Endothelial cell of umbilical vein (primary cell): ENCODE results near the gene CES5A. TPM values are rescaled to one million over a fixed set of nuclear protein-coding genes. Genes with fewer than 3 reads are reported as not detected.
"Not testable (repeated sequence)": the region's sequence is repeated elsewhere in the genome, so short reads cannot be mapped to it uniquely, and the experiment has no call there.

Source experiments
- BruUV-seq: library from RNA; stranded (reverse); fragments of 400-500 nt; replicated peaks from 2 replicates; lab custom pipeline; 2021; lab: Mats Ljungman, UMichigan
- CTCF ChIA-PET: fragments of 300-600, 350-600 bp; sonication (Branson Sonifier 250); formaldehyde crosslinking; loops from one replicate; lab custom pipeline; 2021; ENCODE audit warnings: antibody characterized with exemption, inconsistent platforms; lab: Charles Lee
- POLR2A ChIA-PET: fragments of 300-600, 350-600 bp; sonication (Branson Sonifier 250); formaldehyde crosslinking; loops from one replicate; lab custom pipeline; 2021; ENCODE audit warnings: antibody characterized with exemption, inconsistent platforms; lab: Charles Lee
- DNase-seq: peaks from one replicate; pipeline ENCODE4 v3.0.0-alpha.2; 2011; ENCODE audit warnings: low read depth, low spot score
- FAIRE-seq: peaks from 2 replicates; lab custom pipeline; 2011; peaks lifted over from hg19 to GRCh38; lab: Jason Lieb, UNC
- H2AFZ ChIP-seq: 2 replicates; pipeline ENCODE4 v1.6.0; 2012; ENCODE audit warnings: low read depth, low read length, control low read depth, inconsistent platforms
- H3K27ac ChIP-seq: 2 replicates; pipeline ENCODE4 v1.5.1; 2011; ENCODE audit warnings: low read depth, mild to moderate bottlenecking, control low read depth, low read length, moderate library complexity; ENCODE audit not compliant: insufficient read depth
- H3K27me3 ChIP-seq, 2 experiments: 2 replicates each; pipeline versions ENCODE4 v1.6.0 to v1.6.1; 2011; ENCODE audit warnings: low read length in 2 of 2, mixed read lengths in 1 of 2; ENCODE audit not compliant: control insufficient read depth in 2 of 2, insufficient read depth in 2 of 2
- H3K36me3 ChIP-seq, 2 experiments: 2 replicates in 1 of 2; 3 replicates in 1 of 2; pipeline ENCODE4 v1.5.1; 2011; ENCODE audit warnings: low read length in 2 of 2, mild to moderate bottlenecking in 1 of 2, moderate library complexity in 1 of 2; ENCODE audit not compliant: control insufficient read depth in 2 of 2, insufficient read depth in 2 of 2; ENCODE audit errors: extremely low read depth in 1 of 2
- H3K4me1 ChIP-seq: 3 replicates; pipeline ENCODE4 v1.5.1; 2011; ENCODE audit warnings: mild to moderate bottlenecking, low read length; ENCODE audit not compliant: control insufficient read depth, insufficient read depth; ENCODE audit errors: extremely low read depth
- H3K4me2 ChIP-seq: 2 replicates; pipeline ENCODE4 v1.6.1; 2011; ENCODE audit warnings: low read length, control low read depth, mixed read lengths; ENCODE audit not compliant: insufficient read depth
- H3K4me3 ChIP-seq, 3 experiments: fragments of 200-600 bp in 1 of 3; sonication (generic), shearing (Covaris generic) in 1 of 3; replicated peaks in 1 of 3; 2 replicates each; pipeline ENCODE4 v1.5.1; 2011 to 2016; ENCODE audit warnings: control low read depth in 3 of 3, low read length in 3 of 3, mild to moderate bottlenecking in 2 of 3, inconsistent platforms in 1 of 3, low read depth in 1 of 3, moderate library complexity in 1 of 3; ENCODE audit not compliant: insufficient read depth in 1 of 3
- H3K79me2 ChIP-seq: 2 replicates; pipeline ENCODE4 v1.6.0; 2012; ENCODE audit warnings: low read length, inconsistent platforms; ENCODE audit not compliant: control insufficient read depth, insufficient read depth
- H3K9ac ChIP-seq: replicated peaks from 2 replicates; pipeline ENCODE3; 2011; ENCODE audit warnings: low read length, control low read depth; ENCODE audit not compliant: insufficient read depth; ENCODE audit errors: extremely low read depth
- H3K9me1 ChIP-seq: replicated peaks from 3 replicates; pipeline ENCODE4 v1.6.0; 2011; ENCODE audit warnings: mild to moderate bottlenecking, low read length; ENCODE audit not compliant: control insufficient read depth, insufficient read depth; ENCODE audit errors: extremely low read depth
- H3K9me3 ChIP-seq: replicated peaks from 2 replicates; pipeline ENCODE4 v1.5.1; 2012; ENCODE audit warnings: low read length, inconsistent platforms; ENCODE audit not compliant: control insufficient read depth, insufficient read depth
- H4K20me1 ChIP-seq: replicated peaks from 2 replicates; pipeline ENCODE3; 2011; ENCODE audit warnings: mild to moderate bottlenecking, low read length; ENCODE audit not compliant: control insufficient read depth, insufficient read depth; ENCODE audit errors: extremely low read depth
- CTCF ChIP-seq, 2 donors: IDR thresholded peaks; 1 replicate in 1 of 2; 2 replicates in 1 of 2; pipeline ENCODE4 v1.5.1; 2011; ENCODE audit warnings: low read length in 2 of 2, mild to moderate bottlenecking in 2 of 2, moderate library complexity in 2 of 2, control low read depth in 1 of 2, inconsistent platforms in 1 of 2, low read depth in 1 of 2; ENCODE audit not compliant: insufficient read depth in 1 of 2; ENCODE audit errors: extremely low read depth in 1 of 2
- EZH2 ChIP-seq: IDR thresholded peaks from 2 replicates; pipeline ENCODE4 v1.6.1; 2012; ENCODE audit warnings: borderline replicate concordance, low read depth, mild to moderate bottlenecking, moderate library complexity, low read length, inconsistent platforms; ENCODE audit not compliant: severe bottlenecking
- JUN ChIP-seq: IDR thresholded peaks from 2 replicates; pipeline ENCODE4 v1.6.1; 2011; ENCODE audit warnings: borderline replicate concordance, low read depth; ENCODE audit not compliant: insufficient read length, insufficient read depth
- MAX ChIP-seq: IDR thresholded peaks from 2 replicates; pipeline ENCODE4 v1.6.1; 2011; ENCODE audit not compliant: insufficient read depth, insufficient read length
- POLR2A ChIP-seq: IDR thresholded peaks from 2 replicates; pipeline ENCODE4 v1.6.1; 2012; ENCODE audit warnings: low read depth, mild to moderate bottlenecking, control low read depth, low read length
- dilution Hi-C: fragments of 300-500 bp; cut with MboI; formaldehyde crosslinking; loops from one replicate; pipeline ENCODE4 v1.15.0; 2019; ENCODE audit warnings: low sequenced_read_pairs; ENCODE audit not compliant: extremely low pct_ligation_motif_present
- intact Hi-C: fragments of 100-400 bp; cut with micrococcal nuclease; formaldehyde crosslinking; loops from one replicate; pipeline ENCODE4 v1.10.0; 2022
- polyA plus RNA-seq, 4 experiments: library from polyadenylated mRNA; depleted of rRNA in 3 of 4; stranded (reverse) in 3 of 4; unstranded in 1 of 4; fragments of >200 nt; gene quantifications; 2 replicates each; pipeline versions ENCODE4 v1.2.1 to v1.2.3, GENCODE V29; 2011 to 2012; ENCODE audit warnings: missing spikeins in 1 of 4
- total RNA-seq: library from RNA; stranded (reverse); gene quantifications from 2 replicates; pipeline ENCODE4 v1.2.3, GENCODE V29; 2021

The CES5A gene
- total and polyA plus RNA-seq, 2 donors (not counting 3 experiments of a cell fraction or from before 2014, with no cell fraction given), result not detected

GRCh38 chr16:55820615-55821014 lies 54.6 kb downstream of the CES5A start:
- H3K27ac ChIP-seq, result no peak overlapping the region
- DNase-seq, result no peak
- CTCF ChIA-PET, result no interaction called here
- H3K79me2 ChIP-seq, result no peaks in the 10 kb centered on the region
- intact Hi-C loops, result no loop called here
- H3K9ac ChIP-seq, result no peak overlapping the region
- H4K20me1 ChIP-seq, result no peaks in the 10 kb centered on the region
- H3K9me3 ChIP-seq, result no peaks in the 10 kb centered on the region
- H3K27me3 ChIP-seq, result no peaks in the 10 kb centered on the region
- no peaks in the 10 kb centered on the region for H3K36me3 ChIP-seq
- no peaks in the 10 kb centered on the region for H3K9me1 ChIP-seq
- H2AFZ ChIP-seq, result no peak overlapping the region
- POLR2A ChIA-PET, result no interaction called here
- H3K4me1 ChIP-seq, result no peaks in the 10 kb centered on the region
- FAIRE-seq, result no peak
- dilution Hi-C loops, result no loop called here
- BruUV-seq, result no TSS peak
- H3K4me3 ChIP-seq, result no peak overlapping the region
- TF ChIP-seq EZH2, result no peak
- no peak for TF ChIP-seq POLR2A
- TF ChIP-seq CTCF (IDR thresholded peaks at IDR 0.05; ENCODE audit: extremely low read depth in 1 of 2, insufficient read depth in 1 of 2, low read depth in 1 of 2, low read length in 2 of 2), result no peak
- TF ChIP-seq MAX, result no peak
- no peak overlapping the region for H3K4me2 ChIP-seq

- H3K4me3 ChIP-seq, result no peak overlapping the region
- no peaks in the 10 kb centered on the region for H3K9me1 ChIP-seq
- BruUV-seq, result no TSS peak
- dilution Hi-C loops (no loop called here), intact Hi-C loops (no loop called here)
- no peaks in the 10 kb centered on the region for H4K20me1 ChIP-seq
- no peak for TF ChIP-seq POLR2A
- no peak for TF ChIP-seq JUN
- DNase-seq (no peak), FAIRE-seq (no peak)
- ChIA-PET CTCF (no interaction called here), POLR2A (no interaction called here)
- H3K27me3 ChIP-seq, result no peaks in the 10 kb centered on the region
- no peak overlapping the region for H2AFZ ChIP-seq
- H3K4me2 ChIP-seq, result no peak overlapping the region
- no peak overlapping the region for H3K9ac ChIP-seq
- no peaks in the 10 kb centered on the region for H3K79me2 ChIP-seq
- no peak overlapping the region for H3K27ac ChIP-seq
- no peaks in the 10 kb centered on the region for H3K4me1 ChIP-seq
- no peaks in the 10 kb centered on the region for H3K36me3 ChIP-seq
- no peaks in the 10 kb centered on the region for H3K9me3 ChIP-seq
Measured at GRCh38 chr16:55817236-55817912, 57.8 kb downstream of the CES5A start.

GRCh38 chr16:55816222-55816621 lies 59.0 kb downstream of the CES5A start:
- DNase-seq, H3K4me3 ChIP-seq, H3K4me1 ChIP-seq, intact Hi-C loops, H2AFZ ChIP-seq, FAIRE-seq, H4K20me1 ChIP-seq, BruUV-seq, H3K79me2 ChIP-seq, H3K36me3 ChIP-seq, dilution Hi-C loops, CTCF ChIA-PET, H3K27me3 ChIP-seq, H3K27ac ChIP-seq, H3K9me1 ChIP-seq, POLR2A ChIA-PET, H3K9me3 ChIP-seq, H3K4me2 ChIP-seq, H3K9ac ChIP-seq: not testable (repeated sequence)
